ENCODE data around the gene TIAM1.

The TIAM1 gene

GRCh38 chr21:31332525-31332924 lies 11.5 kb downstream of the TIAM1 start:
- DNase-seq (ENCODE audit: low read depth in 2 of 2): no peak

- no peak for DNase-seq (ENCODE audit: low read depth in 2 of 2)
Measured at GRCh38 chr21:31331231-31331630, 12.8 kb downstream of the TIAM1 start.

GRCh38 chr21:31330144-31330483 lies 13.9 kb downstream of the TIAM1 start:
- no peak for DNase-seq (ENCODE audit: low read depth in 2 of 2)

GRCh38 chr21:31329456-31330143 lies 14.5 kb downstream of the TIAM1 start:
- DNase-seq (ENCODE audit: low read depth in 2 of 2): no peak

- peak; percentile 40 to 54 for DNase-seq (ENCODE audit: low read depth in 2 of 2)
Measured at GRCh38 chr21:31326522-31327242, 17.4 kb downstream of the TIAM1 start.

- DNase-seq (ENCODE audit: low read depth in 2 of 2): no peak
Measured at GRCh38 chr21:31318971-31319370, 25.1 kb downstream of the TIAM1 start.

GRCh38 chr21:31317688-31318087 lies 26.4 kb downstream of the TIAM1 start:
- DNase-seq (ENCODE audit: low read depth in 2 of 2): no peak

- DNase-seq (ENCODE audit: low read depth in 2 of 2): no peak
Measured at GRCh38 chr21:31316488-31317169, 27.4 kb downstream of the TIAM1 start.

GRCh38 chr21:31316072-31316471 lies 28.0 kb downstream of the TIAM1 start:
- no peak for DNase-seq (ENCODE audit: low read depth in 2 of 2)

- no peak for DNase-seq (ENCODE audit: low read depth in 2 of 2)
Measured at GRCh38 chr21:31310750-31311149, 33.3 kb downstream of the TIAM1 start.

GRCh38 chr21:31308584-31308983 lies 35.5 kb downstream of the TIAM1 start:
- DNase-seq (ENCODE audit: low read depth in 2 of 2): no peak

GRCh38 chr21:31305888-31306287 lies 38.2 kb downstream of the TIAM1 start:
- no peak for DNase-seq (ENCODE audit: low read depth in 2 of 2)

- no peak for DNase-seq (ENCODE audit: low read depth in 2 of 2)
Measured at GRCh38 chr21:31299291-31300147, 44.5 kb downstream of the TIAM1 start.

- no peak for DNase-seq (ENCODE audit: low read depth in 2 of 2)
Measured at GRCh38 chr21:31298618-31299269, 45.3 kb downstream of the TIAM1 start.

GRCh38 chr21:31297806-31298205 lies 46.3 kb downstream of the TIAM1 start:
- DNase-seq (ENCODE audit: low read depth in 2 of 2): no peak

GRCh38 chr21:31295676-31296075 lies 48.4 kb downstream of the TIAM1 start:
- DNase-seq (ENCODE audit: low read depth in 2 of 2): no peak

- DNase-seq (ENCODE audit: low read depth in 2 of 2): no peak
Measured at GRCh38 chr21:31294691-31295090, 49.4 kb downstream of the TIAM1 start.

- peak; percentile 46 to 64 for DNase-seq (ENCODE audit: low read depth in 2 of 2)
Measured at GRCh38 chr21:31293986-31294385, 50.1 kb downstream of the TIAM1 start.

- DNase-seq (ENCODE audit: low read depth in 2 of 2): no peak
Measured at GRCh38 chr21:31290765-31291164, 53.3 kb downstream of the TIAM1 start.

- no peak for DNase-seq (ENCODE audit: low read depth in 2 of 2)
Measured at GRCh38 chr21:31289702-31290101, 54.4 kb downstream of the TIAM1 start.

GRCh38 chr21:31288191-31288590 lies 55.9 kb downstream of the TIAM1 start:
- DNase-seq (ENCODE audit: low read depth in 2 of 2): no peak

GRCh38 chr21:31287201-31287600 lies 56.9 kb downstream of the TIAM1 start:
- no peak for DNase-seq (ENCODE audit: low read depth in 2 of 2)
